GM21619 (cell line): ENCODE data around the gene CMC1.
"Not testable (repeated sequence)": the region's sequence is repeated elsewhere in the genome, so short reads cannot be mapped to it uniquely, and the experiment has no call there.

Experiments used
- ATAC-seq: cut with Tn5 transposase; IDR thresholded peaks from one replicate; pipeline ENCODE4 v1.9.1; 2021; ENCODE audit not compliant: unreplicated experiment

Gene CMC1

DNA sequence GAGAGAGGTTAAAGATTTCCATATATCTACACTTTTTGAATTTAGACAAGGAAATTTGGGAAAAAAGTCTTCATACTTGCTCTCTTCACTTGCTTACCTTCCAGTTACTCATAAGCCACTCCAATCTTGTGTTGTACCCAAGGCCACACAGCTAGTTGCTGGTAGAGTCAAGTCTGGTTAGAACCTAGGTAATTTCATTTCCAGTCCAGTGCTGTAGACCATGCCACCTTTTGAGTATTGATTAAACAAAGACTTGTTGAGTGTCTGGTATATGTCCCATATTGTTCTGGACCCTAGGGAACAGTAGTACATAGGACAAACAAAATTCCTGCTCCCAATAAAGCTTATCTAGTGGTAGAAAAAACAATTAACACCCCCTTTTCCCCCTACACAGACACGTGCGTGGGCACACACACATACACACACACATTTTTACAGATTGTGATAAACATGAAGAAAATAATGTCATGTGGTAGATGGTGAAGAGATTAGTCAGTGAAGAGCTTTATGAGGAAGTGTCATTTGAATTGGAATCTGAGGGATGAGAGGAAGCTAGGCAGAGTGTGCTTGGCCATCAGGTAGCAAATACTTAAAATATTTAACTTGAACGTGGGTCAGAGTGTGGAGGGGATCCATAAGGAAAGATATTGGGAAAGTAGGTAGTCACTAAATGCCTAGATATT, 2.1 kb downstream of the CMC1 start:
- ATAC-seq = no peak

DNA sequence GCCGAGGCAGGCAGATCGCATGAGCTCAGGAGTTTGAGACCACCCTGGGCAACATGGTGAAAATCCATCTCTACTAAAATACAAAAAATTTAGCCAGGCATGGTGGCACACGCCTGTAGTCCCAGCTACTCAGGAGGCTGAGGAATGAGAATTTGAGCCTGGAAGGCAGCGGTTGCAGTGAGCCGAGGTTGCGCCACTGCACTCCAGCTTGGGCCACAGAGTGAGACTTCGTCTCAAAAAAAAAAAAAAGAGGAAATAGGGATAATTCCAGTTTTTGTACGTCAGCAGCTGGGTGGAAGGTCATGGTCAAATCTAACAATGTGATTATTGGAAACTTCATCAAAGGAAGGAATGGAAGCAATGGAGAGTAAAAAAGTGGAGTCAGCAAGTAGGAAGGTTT, 3.1 kb downstream of the CMC1 start:
- ATAC-seq = no peak

DNA sequence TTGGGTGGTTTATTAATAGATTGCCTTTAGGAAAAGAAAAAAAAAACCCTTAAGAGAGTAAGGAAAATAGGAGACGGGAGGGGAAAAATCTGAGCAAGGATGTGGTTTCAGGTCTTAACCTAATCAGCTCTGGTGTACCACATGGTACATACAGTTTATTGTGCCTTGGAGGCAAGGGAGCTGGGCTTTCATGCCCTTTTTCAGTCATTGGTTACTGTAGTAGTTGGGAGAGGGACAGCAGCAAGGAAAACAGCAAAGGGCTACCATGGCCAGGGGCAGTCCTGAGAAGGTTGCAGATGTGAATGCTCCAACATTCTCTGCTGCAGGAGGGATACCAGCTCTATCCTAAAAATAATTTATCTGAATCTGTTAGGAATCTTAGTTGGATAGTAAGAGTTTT, 5.9 kb downstream of the CMC1 start:
- no peak for ATAC-seq

DNA sequence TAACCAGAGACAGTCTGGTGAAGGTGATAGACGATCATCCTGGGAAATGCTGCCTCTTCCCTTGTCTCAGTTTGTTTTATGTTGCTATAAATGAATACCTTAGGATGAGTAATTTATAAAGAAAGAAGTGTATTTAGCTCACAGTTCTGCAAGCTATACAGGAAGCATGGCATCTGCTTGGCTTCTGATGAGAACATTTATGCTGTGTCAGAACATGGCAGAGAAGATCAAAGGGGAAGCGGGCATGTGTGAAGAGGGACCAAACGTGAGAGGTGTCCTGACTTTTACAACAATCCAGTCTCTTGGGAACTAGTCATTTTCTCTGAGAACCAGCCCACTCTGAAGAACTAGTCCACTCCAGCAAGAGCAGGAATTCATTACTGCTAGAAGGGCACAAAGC, 9.6 kb downstream of the CMC1 start:
- no peak for ATAC-seq

DNA sequence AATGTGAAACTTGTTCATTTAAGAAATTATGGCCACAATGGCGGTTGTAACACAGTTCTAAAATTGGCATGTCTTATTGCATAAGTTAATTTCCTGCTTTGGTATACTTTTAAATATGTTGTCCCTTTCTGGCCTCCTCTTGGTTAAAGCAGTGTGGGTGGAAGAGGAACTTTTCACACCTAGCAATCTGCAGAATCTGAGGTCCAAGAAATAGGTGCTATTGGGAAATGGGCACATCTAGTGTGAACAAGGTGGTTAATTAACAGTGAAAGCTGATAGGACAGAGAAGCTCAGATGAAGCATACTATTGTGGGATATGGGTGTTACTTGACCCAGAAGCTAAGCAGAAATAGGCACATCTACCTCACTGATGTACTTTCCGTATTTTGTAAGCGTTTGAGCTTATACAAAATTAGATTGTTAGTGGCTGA, 10.6 kb downstream of the CMC1 start:
- no peak for ATAC-seq

DNA sequence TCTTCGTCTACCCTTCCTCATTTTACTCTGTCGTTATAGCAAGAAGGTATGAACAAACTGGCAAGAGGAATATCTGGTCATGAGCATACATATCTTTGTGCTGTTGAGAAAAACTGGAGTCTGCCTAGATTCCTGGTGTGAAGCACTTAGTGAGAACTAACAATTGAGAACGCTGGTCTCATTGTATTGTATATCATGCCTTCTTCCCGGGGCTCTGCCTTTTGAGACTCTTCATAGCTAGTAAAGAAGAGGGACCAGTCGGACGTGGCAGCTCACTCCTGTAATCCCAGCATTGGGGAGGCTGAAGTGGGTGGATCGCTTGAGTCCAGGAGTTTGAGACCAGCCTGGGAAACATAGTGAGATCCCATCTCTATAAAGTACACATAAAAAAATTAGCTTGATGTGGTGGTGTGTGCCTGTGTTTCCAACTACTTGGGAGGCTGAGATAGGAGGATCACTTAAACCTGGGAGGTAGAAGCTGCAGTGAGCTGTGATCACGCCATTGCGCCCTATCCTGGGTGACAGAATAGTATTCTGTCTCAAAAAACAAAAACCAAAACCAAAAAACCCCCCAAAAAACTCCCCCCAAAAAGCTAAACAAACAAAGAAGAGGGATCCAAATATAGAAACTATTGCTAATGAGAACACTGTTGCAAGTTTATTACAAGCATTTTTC, 11.8 kb downstream of the CMC1 start:
- ATAC-seq = no peak

DNA sequence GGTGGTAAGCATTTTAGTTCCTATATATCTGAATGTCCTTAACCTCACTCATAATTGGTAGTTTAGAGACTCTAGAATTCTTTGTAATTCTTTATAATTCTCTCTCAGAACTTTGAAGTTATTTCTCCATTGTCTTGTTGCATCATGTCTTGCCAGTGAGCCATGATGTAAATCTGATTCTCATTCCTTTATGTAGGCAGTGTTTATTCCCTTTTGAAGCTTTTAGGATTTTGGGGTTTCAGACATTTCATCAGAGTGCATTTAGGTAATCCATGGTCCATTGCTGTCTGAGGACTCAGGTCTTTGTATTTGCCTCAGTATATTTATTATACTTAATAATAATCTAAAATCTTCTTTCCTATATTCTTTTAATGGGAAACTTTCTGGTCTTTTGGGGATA, 20.6 kb downstream of the CMC1 start:
- ATAC-seq = no peak

DNA sequence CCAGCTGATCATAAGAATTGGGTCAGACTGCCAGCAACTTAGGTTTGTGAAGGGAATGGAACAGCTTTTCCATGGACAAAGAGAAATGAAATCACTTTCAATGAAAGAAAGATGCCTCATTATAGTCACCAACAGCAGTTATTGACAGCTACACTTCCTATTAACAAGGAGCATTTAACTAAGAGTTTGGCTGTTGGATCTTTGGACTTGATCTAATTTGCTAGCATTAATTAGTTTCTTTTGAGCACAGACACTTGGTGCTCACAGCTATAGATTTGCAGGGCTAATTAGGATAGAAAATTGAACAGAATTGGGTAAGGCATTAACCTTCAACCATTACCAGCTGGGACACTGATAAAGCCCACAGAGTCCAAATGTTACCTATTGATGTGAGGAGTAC, 24.2 kb downstream of the CMC1 start:
- ATAC-seq = no peak

DNA sequence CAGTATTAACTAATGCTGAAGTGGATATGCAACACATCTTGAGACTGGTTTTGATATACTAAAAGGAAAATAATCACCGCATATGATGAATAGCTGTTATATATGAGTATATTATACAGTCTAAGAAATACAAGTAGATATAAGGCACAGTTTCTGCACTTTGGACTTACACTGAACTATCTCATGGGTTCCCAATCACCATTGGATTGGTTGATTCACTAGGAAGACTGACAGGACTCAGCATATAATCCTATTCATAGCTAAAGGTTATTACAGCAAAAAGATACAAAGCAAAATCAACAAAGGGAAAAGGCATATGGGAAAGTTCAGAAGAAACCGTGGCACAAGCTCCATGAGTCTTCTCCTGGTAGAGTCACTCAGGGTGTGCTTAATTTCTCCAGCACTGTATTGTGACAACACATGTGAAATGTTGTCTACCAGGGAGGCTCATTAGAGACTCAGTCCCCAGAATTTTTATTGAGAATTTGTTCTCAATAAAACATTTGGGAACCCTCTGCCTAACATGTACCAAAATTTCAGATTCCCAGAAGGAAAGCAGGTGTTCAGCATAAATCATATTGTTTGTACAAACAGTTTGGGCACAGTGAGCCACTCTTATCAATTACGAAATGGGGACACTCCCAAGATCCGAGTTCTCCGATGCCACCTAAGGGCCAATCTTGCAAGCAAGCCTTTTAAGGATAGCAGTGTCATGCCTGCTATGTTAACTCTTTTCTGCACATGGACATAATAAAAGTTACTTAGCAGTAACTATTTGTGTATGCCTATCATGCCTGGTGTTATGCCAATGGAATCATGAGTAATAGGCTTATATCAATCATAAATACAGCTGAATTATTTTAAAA, 26.8 kb downstream of the CMC1 start:
- ATAC-seq = no peak

DNA sequence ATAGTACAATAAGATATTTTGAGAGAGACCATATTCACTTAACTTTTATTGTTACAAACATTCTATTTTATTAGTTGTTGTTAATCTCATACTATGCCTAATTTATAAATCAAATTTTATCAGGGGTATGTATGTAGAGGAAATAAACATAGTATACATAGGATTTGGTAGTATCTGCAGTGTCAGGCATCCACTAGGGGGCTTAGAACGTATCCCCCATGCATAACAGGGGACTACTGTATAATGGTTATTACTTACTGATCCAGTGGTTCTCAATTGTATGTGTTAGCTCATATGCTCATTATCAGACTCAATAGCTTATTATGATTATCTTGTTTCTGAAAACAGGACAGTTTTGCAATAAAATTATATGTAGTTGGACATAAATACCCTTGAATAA, 27.6 kb downstream of the CMC1 start:
- ATAC-seq = no peak

DNA sequence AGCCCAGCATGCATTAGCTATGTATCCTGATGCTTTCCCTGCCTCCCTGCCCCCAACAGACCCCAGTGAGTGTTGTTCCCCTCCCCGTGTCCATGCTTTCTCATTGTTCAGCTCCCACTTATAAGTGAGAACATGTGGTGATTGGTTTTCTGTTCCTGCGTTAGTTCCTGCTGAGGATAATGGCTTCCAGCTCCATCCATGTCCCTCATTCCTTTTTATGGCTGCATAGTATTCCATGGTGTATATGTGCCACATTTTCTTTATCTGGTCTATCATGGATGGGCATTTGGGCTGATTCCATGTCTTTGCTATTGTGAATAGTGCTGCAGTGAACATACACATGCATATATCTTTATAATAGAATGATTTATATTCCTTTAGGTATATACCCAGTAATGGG, 28.5 kb downstream of the CMC1 start:
- not testable (repeated sequence) for ATAC-seq

DNA sequence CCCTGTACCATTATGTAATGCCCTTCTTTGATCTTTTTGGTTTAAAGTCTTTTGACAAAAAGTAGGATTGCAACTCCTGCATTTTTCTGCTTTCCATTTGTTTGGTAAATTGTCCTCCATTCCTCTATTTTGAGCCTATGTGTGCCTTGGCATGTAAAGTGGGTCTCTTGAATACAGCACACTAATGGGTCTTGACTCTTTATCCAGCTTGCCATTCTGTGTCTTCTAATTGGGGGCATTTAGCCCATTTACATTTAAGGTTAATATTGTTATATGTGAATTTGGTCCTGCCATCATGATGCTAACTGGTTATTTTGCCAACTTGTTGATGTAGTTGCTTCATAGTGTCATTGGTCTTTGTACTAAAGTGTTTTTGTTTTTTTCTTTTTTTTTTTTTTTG, 32.4 kb downstream of the CMC1 start:
- ATAC-seq = no peak

DNA sequence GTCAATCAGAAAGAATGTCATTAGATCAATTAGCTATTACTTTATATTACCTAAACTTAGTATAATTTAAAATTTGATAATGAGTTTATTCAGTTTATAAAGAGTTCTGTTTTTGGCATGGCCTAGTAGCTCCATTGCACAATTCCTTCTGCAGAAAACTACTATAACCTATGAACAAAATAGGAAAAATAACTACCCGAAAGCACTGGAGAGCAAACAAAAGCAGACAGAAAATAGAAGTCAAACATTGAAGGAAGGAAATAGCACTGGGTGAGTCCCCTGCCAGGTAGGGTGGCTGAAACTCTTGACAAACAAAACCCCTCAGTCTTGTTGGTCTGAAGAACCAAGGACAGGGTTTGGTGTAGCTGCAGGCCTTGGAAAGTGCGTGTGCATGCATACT, 37.5 kb downstream of the CMC1 start:
- no peak for ATAC-seq

DNA sequence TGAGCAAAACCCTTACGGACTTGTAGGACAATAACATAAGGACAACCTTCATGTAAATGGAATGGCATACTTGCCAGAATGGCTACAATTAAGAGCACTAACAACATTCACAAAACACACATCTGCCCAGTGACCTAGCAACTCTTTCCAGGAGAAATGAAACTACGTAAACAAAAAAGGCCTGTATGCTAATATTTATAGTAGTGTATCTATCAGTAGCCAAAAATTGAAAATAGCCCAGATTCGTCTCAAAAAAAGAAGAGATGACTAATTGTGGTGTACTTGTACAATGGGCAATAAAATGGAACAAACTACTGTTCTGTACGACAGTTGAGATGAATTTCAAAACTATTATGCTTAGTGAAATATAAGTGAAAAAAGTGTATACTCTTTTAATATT, 38.4 kb downstream of the CMC1 start:
- no peak for ATAC-seq

DNA sequence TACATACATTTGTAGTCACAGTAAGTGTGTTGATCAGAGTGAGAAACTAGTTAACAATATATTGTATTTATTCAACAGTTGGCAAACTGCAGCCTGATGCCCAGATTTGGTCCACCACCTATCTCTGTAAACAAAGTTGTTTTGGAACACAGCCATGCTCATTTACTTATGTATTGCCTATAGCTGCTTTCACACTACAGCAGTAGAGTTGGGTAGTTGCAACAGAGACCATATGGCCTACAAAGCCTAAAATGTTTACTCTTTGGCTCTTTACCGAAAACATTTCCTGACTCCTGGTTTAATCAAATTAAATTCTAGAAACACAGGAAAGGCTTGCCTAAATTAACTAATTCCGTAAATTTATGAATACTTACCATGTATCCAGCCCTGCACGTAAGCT, 39.4 kb downstream of the CMC1 start:
- no peak for ATAC-seq

DNA sequence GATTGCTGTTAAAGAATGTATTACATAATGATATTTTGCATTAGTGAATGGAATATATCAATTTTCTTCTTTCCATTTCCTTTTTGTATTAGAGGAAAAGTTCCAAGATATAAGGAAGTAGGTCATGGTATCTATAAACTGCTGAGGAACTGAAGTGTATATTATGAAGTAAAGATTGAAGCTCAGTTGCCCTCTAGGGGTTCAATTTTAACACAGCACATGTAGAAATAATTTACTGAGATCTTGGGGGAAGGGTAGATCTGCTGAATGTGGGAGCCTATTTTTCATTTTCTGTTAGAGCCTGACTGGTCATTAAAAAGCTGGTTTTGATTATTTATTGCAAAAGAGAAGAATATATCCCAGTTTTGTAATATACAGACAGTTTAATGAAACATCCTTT, 45.2 kb downstream of the CMC1 start:
- peak; percentile 90 for ATAC-seq

DNA sequence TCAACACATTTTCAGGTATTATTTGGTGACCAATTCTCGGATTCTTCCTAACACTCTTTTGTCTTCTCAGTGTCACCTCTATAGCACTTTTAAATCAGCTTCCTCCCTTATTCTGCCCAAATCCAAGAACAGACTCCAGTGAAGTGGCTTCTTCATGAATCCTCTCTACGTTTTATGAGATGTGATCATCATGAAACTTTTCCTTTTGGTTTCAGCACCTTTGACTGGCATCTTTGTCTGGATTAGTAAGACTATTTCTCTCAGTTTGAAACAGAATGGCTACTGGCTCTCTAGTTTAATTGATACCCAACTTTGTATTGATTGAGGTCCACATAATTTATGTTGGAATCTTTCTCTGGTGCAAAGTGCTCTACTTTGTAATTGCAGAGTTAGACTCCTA, 45.6 kb downstream of the CMC1 start:
- ATAC-seq = no peak

DNA sequence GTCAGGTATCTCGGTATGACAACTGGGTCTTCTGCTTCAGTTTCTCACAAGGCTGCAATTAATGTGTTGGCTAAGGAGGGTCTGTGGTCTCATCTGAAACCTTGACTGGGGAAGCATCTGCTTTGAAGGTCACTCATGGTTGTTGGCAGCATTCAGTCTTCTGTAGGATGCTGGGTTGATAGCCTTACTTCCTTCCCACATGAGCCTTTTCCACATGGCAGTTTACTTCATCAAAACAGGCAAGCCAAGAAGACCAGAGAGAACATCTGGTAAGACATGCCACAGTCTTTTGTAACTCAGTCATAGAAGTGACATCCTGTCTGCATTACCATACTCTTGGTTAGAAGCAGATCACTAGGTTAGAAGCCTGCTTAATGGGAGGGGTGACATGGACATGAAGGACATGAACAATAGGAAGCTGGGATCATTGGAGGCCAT, 49.5 kb downstream of the CMC1 start:
- ATAC-seq = no peak

DNA sequence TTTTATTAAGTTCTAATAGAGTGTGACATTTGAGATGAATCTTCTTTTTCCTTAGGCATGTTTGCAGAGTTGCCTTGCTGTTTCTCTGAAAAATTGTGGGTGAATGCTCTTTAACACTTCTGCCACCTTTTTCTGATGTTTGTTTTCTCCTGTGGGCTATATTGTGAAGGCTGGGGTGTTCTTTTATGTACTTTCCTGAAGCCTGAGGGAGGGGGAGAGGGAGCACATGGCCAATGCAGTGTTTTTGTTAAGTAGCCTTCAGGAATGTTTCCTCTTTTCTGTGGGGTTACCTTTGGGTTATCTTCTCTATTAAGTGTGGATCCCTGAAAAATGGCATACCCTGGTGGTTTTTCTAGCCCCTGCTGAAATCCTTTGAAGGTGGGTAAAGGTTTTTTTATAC, 50.2 kb downstream of the CMC1 start:
- ATAC-seq = no peak

DNA sequence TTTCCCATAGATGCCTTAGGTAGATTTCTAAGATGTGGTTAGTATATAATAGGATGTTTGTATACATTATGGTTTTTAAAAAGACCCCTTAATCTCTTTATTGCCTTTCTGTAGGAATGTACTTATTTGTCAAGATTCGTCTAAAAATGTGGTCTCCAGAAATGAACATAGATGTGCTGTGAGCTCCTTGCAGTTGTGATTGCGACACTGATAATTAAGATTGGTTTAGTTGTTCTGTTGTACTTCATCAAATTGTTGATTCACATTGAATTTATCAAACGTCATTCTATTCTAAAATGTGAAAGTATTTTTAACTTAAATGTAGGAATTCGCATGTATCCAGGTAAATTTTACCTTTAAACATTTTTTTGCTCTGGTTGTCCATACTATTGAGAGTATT, 51.2 kb downstream of the CMC1 start:
- no peak for ATAC-seq

DNA sequence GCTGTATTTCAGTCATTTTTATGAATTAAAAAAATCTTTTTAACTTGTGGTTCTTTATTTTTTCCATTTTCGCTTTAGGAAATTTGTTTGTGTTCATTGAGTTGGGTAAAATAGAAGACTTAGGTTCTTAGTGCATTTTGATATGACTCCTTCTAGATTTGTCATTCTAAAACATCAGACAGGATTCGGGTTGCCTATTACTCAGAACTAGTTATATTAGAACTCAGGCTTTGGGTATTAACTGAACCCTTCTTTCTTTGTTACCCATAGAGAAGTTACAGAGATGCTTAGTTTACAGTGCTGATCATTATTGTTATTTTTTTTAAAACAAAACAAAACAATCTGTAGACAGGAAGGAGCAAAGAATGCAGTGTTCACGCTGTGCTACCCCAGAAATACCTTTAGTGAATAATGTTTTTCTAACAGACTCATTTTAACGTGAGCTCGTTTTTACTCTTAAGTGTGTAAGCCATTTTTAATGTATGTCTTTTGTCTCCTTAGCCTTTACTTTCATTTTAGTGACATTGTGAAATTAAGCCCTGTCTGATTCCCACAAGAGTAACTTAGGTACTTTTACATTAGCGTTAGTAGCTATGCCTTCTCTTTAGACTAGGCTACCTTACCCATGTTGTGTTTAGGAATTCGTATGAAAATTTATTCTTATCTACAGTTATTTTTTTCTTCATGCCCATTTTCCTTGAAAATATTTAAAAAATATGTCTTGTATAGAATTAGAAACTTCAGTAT, 53.4 kb downstream of the CMC1 start:
- no peak for ATAC-seq
